HEK293 (cell line): ENCODE measurements around the gene MS4A6A.
A peak's percentile ranks its signal among the peaks of the same experiment; 100 is the strongest.
"Not testable (repeated sequence)": the region's sequence is repeated elsewhere in the genome, so short reads cannot be mapped to it uniquely, and the experiment has no call there.

Source experiments
- CTCF ChIA-PET: fragments of 350-600 bp; formaldehyde crosslinking; extraction: SDS; loops from one replicate; lab custom pipeline; 2021; ENCODE audit warnings: antibody characterized with exemption; lab: Yijun Ruan, JAX
- POLR2A ChIA-PET: fragments of 300-600 bp; formaldehyde crosslinking; extraction: SDS; loops from one replicate; lab custom pipeline; 2020; ENCODE audit warnings: antibody characterized with exemption, inconsistent platforms; lab: Yijun Ruan, JAX
- H3K27ac ChIP-seq: fragments of 200-500 bp; sonication (Bioruptor generic); 2 replicates; pipeline ENCODE4 v1.5.1; 2014; ENCODE audit warnings: low read depth, low read length, control low read depth, inconsistent platforms; ENCODE audit errors: extremely low read depth
- H3K36me3 ChIP-seq, 2 experiments: fragments of 200-500 bp in 1 of 2; sonication (Bioruptor generic) in 1 of 2; 1 replicate in 1 of 2; 2 replicates in 1 of 2; pipeline ENCODE4 v1.5.1; 2014 to 2017; ENCODE audit warnings: inconsistent platforms in 2 of 2, low read length in 2 of 2; ENCODE audit not compliant: control insufficient read depth in 2 of 2, insufficient read depth in 1 of 2
- H3K4me1 ChIP-seq: fragments of 200-500 bp; sonication (Bioruptor generic); 2 replicates; pipeline ENCODE4 v1.5.1; 2014; ENCODE audit warnings: mild to moderate bottlenecking, low read length, inconsistent platforms; ENCODE audit not compliant: control insufficient read depth, insufficient read depth
- H3K4me3 ChIP-seq: 2 replicates; pipeline ENCODE4 v1.5.1; 2011; ENCODE audit warnings: low read depth, mild to moderate bottlenecking, control low read depth, low read length, moderate library complexity
- H3K9me3 ChIP-seq: fragments of 200-500 bp; sonication (Bioruptor generic); 2 replicates; pipeline ENCODE4 v1.5.1; 2014; ENCODE audit warnings: low read depth, low read length, inconsistent platforms; ENCODE audit not compliant: control insufficient read depth, insufficient read depth
- KLF7 ChIP-seq: fragments of 450-650 bp; formaldehyde crosslinking; IDR thresholded peaks from 2 replicates; pipeline ENCODE4 v1.5.1; 2016; ENCODE audit warnings: missing biosample characterization, missing genetic modification characterization, borderline replicate concordance
- TRIM28 ChIP-seq: IDR thresholded peaks from 2 replicates; pipeline ENCODE4 v1.6.1; 2011; ENCODE audit warnings: low read length, control low read depth, borderline replicate concordance
- ZBTB8A ChIP-seq: fragments of 450-650 bp; formaldehyde crosslinking; IDR thresholded peaks from 2 replicates; pipeline ENCODE4 v1.5.1; 2016; ENCODE audit warnings: missing biosample characterization, missing genetic modification characterization
- ZNF112 ChIP-seq: fragments of 450-650 bp; formaldehyde crosslinking; IDR thresholded peaks from 2 replicates; pipeline ENCODE4 v1.5.0; 2017; ENCODE audit warnings: missing biosample characterization, missing genetic modification characterization
- ZNF596 ChIP-seq: fragments of 450-650 bp; IDR thresholded peaks from 2 replicates; pipeline ENCODE4 v1.5.0; 2018; ENCODE audit warnings: missing biosample characterization, mild to moderate bottlenecking, missing genetic modification characterization, moderate library complexity
- ZNF645 ChIP-seq: fragments of 450-650 bp; formaldehyde crosslinking; IDR thresholded peaks from 2 replicates; pipeline ENCODE4; 2016; ENCODE audit warnings: missing biosample characterization, missing genetic modification characterization
- ZNF654 ChIP-seq: fragments of 450-650 bp; formaldehyde crosslinking; IDR thresholded peaks from 2 replicates; pipeline ENCODE4 v1.5.1; 2016; ENCODE audit warnings: low read depth, missing biosample characterization, missing genetic modification characterization
- ZNF692 ChIP-seq: fragments of 450-650 bp; formaldehyde crosslinking; IDR thresholded peaks from 2 replicates; pipeline ENCODE4 v1.5.1; 2016; ENCODE audit warnings: missing biosample characterization, missing genetic modification characterization
- ZNF707 ChIP-seq: fragments of 450-650 bp; formaldehyde crosslinking; IDR thresholded peaks from 2 replicates; pipeline ENCODE4 v1.5.1; 2016; ENCODE audit warnings: missing biosample characterization, missing genetic modification characterization
- ZSCAN5A ChIP-seq: fragments of 450-650 bp; formaldehyde crosslinking; IDR thresholded peaks from 2 replicates; pipeline ENCODE4 v1.5.1; 2016; ENCODE audit warnings: missing biosample characterization, missing genetic modification characterization

MS4A6A gene

GRCh38 chr11:60193687-60194433 is 11.0 kb upstream of the MS4A6A start:
- Histone ChIP-seq H3K36me3 (no peaks in the 10 kb centered on the region), H3K4me1 (no peaks in the 10 kb centered on the region), H3K4me3 (no peak overlapping the region)
- TF ChIP-seq ZNF654 (tag by site-specific recombination), result peak; percentile 14; the same call in 1 of the 2 replicates
- no peak for TF ChIP-seq ZNF692
- TF ChIP-seq TRIM28, result peak; percentile 39; the same call in 1 of the 2 replicates
- TF ChIP-seq ZNF707 (tag by site-specific recombination), result no peak
- TF ChIP-seq ZSCAN5A (tag by site-specific recombination), result no peak
- TF ChIP-seq ZNF645 (tag by site-specific recombination), result no peak
- TF ChIP-seq ZNF112 (tag by site-specific recombination), result no peak
- no peak for TF ChIP-seq KLF7
- no peak for TF ChIP-seq ZBTB8A (tag by site-specific recombination)
- TF ChIP-seq ZNF596 (tag by site-specific recombination), result no peak
- TF ChIP-seq, all 188 proteins: peak for 2
- H3K27ac ChIP-seq, result peak overlapping the region; percentile 56; the same call in 1 of the 2 replicates
- ChIA-PET CTCF (interaction anchor here (0.6 to 2.4 kb wide), 8 partner anchors 9 to 1241 kb away, joined by 3 to 16 read pairs (median 3); partner anchors contain the start of gene MS4A6A), POLR2A (no interaction called here)
- H3K9me3 ChIP-seq, result no peaks in the 10 kb centered on the region

- H3K36me3 ChIP-seq, H3K4me3 ChIP-seq, H3K9me3 ChIP-seq, H3K27ac ChIP-seq, POLR2A ChIA-PET, H3K4me1 ChIP-seq: not testable (repeated sequence)
- CTCF ChIA-PET, result interaction anchor here (0.6 to 2.4 kb wide), 7 partner anchors 8 to 63 kb away, joined by 3 to 16 read pairs (median 4); partner anchors contain the start of gene MS4A6A
Measured at GRCh38 chr11:60192564-60192963, 9.7 kb upstream of the MS4A6A start.

GRCh38 chr11:60188481-60188880 is 5.6 kb upstream of the MS4A6A start:
- H3K9me3 ChIP-seq, H3K4me3 ChIP-seq, H3K27ac ChIP-seq, H3K36me3 ChIP-seq, H3K4me1 ChIP-seq, POLR2A ChIA-PET: not testable (repeated sequence)
- CTCF ChIA-PET, result interaction anchor here (0.6 kb wide), 1 partner anchor 81 kb away, joined by 3 read pairs; no protein-coding TSS in a partner anchor

- POLR2A ChIA-PET, H3K9me3 ChIP-seq, H3K27ac ChIP-seq, CTCF ChIA-PET, H3K36me3 ChIP-seq, H3K4me3 ChIP-seq, H3K4me1 ChIP-seq: not testable (repeated sequence)
Measured at GRCh38 chr11:60186128-60186527, 3.2 kb upstream of the MS4A6A start.

GRCh38 chr11:60185512-60185827 is 2.6 kb upstream of the MS4A6A start:
- POLR2A ChIA-PET, H3K27ac ChIP-seq, H3K4me1 ChIP-seq, H3K9me3 ChIP-seq, H3K36me3 ChIP-seq, H3K4me3 ChIP-seq: not testable (repeated sequence)
- CTCF ChIA-PET, result interaction anchor here (0.7 kb wide), 1 partner anchor 8 kb away, joined by 5 read pairs; no protein-coding TSS in a partner anchor
